AG08395 (cell line): Measurements from ENCODE around the gene ZNF593.

Experiments
- DNase-seq: peaks from one replicate; pipeline ENCODE4 v3.0.0; 2012; ENCODE audit warnings: mixed read lengths, low spot score

ZNF593 gene

GRCh38 chr1:26210147-26210870, 40.6 kb downstream of the ZNF593 start:
- DNase-seq = no peak

GRCh38 chr1:26212726-26213125, 43.0 kb downstream of the ZNF593 start:
- DNase-seq = no peak

- no peak for DNase-seq
Observed at GRCh38 chr1:26213335-26213905, 43.7 kb downstream of the ZNF593 start.

- no peak for DNase-seq
Observed at GRCh38 chr1:26215246-26215645, 45.5 kb downstream of the ZNF593 start.

GRCh38 chr1:26218906-26219494, 49.3 kb downstream of the ZNF593 start:
- no peak for DNase-seq
